Muscle layer of colon (tissue), 2 donors: ENCODE measurements around the gene TMEM150A.
"Not testable (repeated sequence)": the region's sequence is repeated elsewhere in the genome, so short reads cannot be mapped to it uniquely, and the experiment has no call there.

Source experiments
- H3K27ac ChIP-seq: one replicate; pipeline ENCODE4 v1.7.0; 2013; ENCODE audit warnings: low read depth, mild to moderate bottlenecking, low read length, moderate library complexity
- H3K27me3 ChIP-seq, 2 donors: one replicate each; pipeline ENCODE4 v1.7.0; 2013; ENCODE audit warnings: low read length in 2 of 2, mild to moderate bottlenecking in 2 of 2; ENCODE audit not compliant: insufficient read depth in 2 of 2, control insufficient read depth in 1 of 2
- H3K36me3 ChIP-seq: one replicate; pipeline ENCODE4 v1.7.0; 2013; ENCODE audit warnings: mild to moderate bottlenecking, low read length; ENCODE audit not compliant: insufficient read depth
- H3K4me1 ChIP-seq: one replicate; pipeline ENCODE4 v1.7.0; 2013; ENCODE audit warnings: mild to moderate bottlenecking, low read length; ENCODE audit not compliant: insufficient read depth
- H3K4me3 ChIP-seq, 2 donors: one replicate each; pipeline ENCODE4 v1.7.0; 2013; ENCODE audit warnings: low read length in 2 of 2, low read depth in 1 of 2, mild to moderate bottlenecking in 1 of 2, moderate library complexity in 1 of 2
- H3K9ac ChIP-seq: one replicate; pipeline ENCODE4 v1.7.0; 2013; ENCODE audit warnings: low read length
- H3K9me3 ChIP-seq: one replicate; pipeline ENCODE4 v1.7.0; 2013; ENCODE audit warnings: mild to moderate bottlenecking, low read length
- donor health status: abdominal sarcoma.
- donor health status: Adenocarcinoma of cecum.

TMEM150A gene

DNA sequence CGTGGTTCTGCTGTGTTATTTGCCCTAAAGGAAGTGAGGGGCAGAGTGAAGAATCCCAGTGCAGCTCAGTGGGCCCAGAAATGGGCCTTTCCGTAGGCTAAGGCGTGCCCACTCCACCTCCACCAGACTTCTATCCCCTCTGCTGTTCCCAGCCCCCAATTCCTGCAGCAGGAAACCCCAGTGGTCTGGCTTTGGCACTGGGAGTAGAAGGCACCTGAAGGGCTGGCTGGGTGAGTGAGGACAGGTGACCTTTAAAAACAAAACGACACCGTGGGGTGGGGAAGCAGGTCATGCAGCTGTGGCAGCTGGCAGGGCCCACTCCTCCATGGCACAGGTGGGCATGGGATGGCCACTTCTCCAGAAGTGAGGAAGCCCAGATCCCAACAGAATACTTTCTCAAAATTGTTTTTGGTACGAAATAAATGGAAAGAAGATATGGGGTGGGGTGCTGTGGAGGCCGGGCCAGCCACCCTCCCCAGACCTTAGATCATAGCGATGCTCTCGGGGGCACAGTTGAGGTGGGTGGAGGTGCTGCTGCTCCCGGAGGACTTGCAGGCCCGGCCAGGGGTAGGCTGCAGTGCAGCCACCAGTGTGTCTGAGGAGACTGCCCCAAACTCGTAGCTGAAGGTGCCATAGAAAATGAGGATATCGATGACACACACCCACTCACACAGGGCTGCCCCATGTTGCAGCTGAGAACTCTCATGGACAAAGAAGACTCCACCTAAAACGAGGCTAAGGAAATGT is 3.7 kb downstream of the TMEM150A start:
- Histone ChIP-seq H3K36me3 (peaks cover 38% of the 10 kb centered on the region), H3K9ac (no peak overlapping the region), H3K27ac (no peak overlapping the region), H3K9me3 (no peaks in the 10 kb centered on the region), H3K4me1 (peaks cover 38% of the 10 kb centered on the region), H3K27me3 (no peaks in the 10 kb centered on the region), H3K4me3 (no peak overlapping the region)

DNA sequence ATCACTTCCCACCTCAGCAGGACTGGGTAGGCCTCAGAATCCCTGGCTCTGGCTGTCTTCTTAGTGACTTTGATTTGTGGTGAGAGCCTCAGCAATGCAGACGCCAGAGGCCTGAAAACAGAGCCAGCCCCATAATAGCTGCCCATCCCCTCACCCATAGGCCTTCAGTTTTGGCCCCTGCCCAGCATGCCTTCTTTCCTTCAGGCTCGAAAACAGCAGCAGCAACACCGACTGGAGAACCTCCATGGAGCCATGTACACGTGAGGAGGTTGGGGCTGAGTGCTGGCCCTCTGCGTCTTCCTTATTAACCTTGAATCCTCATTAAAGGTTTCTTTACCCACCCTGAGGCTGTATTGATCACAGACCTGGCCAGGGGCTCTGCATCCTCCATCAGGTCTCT is 5.3 kb downstream of the TMEM150A start:
- Histone ChIP-seq H3K27ac (no peak overlapping the region), H3K9me3 (no peaks in the 10 kb centered on the region), H3K4me3 (no peak overlapping the region), H3K9ac (peak overlapping the region; percentile 20), H3K27me3 (no peaks in the 10 kb centered on the region), H3K4me1 (peaks cover 37% of the 10 kb centered on the region), H3K36me3 (peaks cover 38% of the 10 kb centered on the region)

DNA sequence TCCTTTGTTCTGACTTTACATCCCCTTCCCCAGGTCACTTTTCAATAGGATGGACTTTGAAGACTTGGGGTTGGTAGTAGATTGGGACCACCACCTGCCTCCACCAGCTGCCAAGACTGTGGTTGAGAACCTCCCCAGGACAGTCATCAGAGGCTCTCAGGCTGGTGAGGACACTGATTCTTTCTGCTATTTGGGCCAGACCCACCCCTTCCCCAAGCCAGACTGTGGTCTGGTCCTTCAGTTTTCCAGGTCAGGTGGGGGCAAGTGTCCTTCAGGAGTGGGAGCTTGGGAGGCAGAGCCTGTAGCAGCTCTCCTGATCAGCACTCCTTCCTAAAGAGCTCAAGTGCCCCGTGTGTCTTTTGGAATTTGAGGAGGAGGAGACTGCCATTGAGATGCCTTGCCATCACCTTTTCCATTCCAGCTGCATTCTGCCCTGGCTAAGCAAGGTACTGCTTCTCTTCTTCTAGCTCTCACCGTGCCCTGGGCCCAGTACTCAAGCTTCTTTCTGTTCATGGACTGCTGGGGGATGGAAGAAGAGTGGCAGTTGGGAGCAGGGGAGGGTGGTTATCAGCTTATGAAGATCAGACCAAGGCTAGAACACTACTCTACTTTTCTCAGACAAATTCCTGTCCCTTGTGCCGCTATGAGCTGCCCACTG is 5.9 kb downstream of the TMEM150A start:
- Histone ChIP-seq H3K9ac (peak overlapping the region; percentile 96), H3K4me3 (peak overlapping the region; percentile 75 to 97), H3K27me3 (no peaks in the 10 kb centered on the region), H3K36me3 (peaks cover 38% of the 10 kb centered on the region), H3K9me3 (no peaks in the 10 kb centered on the region), H3K4me1 (peaks cover 36% of the 10 kb centered on the region), H3K27ac (peak overlapping the region; percentile 96)

DNA sequence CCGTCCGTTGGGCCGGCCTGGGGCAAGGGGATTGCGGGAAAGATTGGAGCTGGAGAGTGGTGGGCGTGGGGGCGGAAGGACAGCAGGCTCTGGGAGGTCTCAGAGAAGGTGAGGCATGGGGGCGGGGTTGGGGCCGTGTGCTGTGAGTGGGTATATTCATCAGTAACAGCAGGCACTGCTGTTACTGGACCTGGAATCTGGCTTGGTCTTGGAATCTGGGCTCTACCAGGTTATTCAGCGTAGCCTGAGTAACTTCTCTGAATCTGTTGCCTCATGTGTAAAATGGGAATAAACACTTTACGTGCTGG is 6.5 kb downstream of the TMEM150A start:
- Histone ChIP-seq H3K36me3 (peaks cover 38% of the 10 kb centered on the region), H3K27me3 (no peaks in the 10 kb centered on the region), H3K4me3 (peak overlapping the region; percentile 75 to 97), H3K4me1 (peaks cover 36% of the 10 kb centered on the region), H3K9ac (peak overlapping the region; percentile 96), H3K9me3 (no peaks in the 10 kb centered on the region), H3K27ac (peak overlapping the region; percentile 96)

DNA sequence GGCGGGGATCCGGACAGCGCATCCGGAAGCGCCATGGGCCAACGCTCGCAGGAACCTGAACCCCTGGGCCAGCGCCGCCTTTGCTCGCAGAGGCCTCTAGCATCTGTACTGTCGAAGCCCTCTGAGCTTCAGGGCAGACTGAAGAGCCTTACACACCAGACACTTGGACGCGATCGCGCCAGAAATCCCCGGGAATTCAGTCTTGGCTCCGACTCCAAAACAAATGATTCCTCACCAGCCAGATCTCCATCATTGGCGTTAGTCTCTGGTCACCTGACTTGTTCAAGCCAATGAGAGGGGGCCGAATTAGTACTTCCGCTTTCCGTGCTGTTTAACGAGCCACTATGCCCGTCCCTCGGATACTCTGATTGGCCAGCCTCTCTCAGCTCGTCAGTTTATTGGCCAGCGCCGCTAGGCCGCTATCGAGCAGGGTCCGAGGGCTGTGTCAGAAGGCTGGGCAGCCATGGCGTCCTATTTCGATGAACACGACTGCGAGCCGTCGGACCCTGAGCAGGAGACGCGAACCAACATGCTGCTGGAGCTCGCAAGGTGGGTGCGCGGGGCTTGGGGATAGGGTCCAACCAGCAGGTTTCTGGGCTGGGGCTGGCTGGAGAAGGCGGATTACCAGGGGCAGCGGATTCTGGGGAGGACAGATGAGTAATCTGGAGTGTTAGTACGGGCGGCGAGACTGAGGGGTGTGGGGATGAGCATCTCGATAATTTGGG is 7.0 kb downstream of the TMEM150A start, which contains the start of gene RNF181:
TSS of gene RNF181 (plus strand) at position 445 of the 725 bp plus-strand sequence. CDS start at position 464, 19 bp downstream.
- Histone ChIP-seq H3K27me3 (no peaks in the 10 kb centered on the region), H3K4me1 (peaks cover 40% of the 10 kb centered on the region), H3K9me3 (no peaks in the 10 kb centered on the region), H3K36me3 (peaks cover 34% of the 10 kb centered on the region), H3K4me3 (peak within 1 kb of the TSS; percentile 75 to 97), H3K9ac (peak within 1 kb of the TSS; percentile 96), H3K27ac (peak within 1 kb of the TSS; percentile 96)

DNA sequence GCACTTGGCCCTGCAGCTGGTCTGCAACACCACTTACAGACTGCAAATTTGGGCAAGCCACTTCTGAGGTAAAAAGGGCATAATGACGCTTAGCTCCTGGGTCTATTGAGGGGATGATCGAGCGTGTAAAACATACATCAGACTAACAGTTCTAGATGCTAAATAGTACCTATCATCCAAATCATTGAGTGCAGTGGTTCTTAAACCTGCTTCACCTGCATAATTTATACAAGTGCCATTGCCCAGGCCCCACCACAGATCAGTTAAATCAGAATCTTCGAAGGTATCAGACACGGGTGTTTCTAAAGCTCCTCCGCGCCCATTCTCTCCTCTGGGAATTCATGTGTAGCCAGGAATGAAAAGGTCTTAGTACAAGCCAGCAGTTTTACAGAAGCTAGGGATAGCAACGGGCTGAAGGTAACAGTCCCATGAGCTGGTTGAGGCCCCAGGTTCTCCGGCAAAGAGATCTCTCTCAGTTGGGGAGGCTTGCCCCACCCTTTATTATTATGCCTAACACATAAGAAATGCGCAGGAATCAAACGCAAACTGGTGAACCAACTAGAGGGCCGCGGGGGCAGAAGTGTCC is 7.7 kb downstream of the TMEM150A start:
- Histone ChIP-seq H3K9ac (peak overlapping the region; percentile 88), H3K9me3 (no peaks in the 10 kb centered on the region), H3K27me3 (no peaks in the 10 kb centered on the region), H3K36me3 (peaks cover 27% of the 10 kb centered on the region), H3K4me1 (peaks cover 45% of the 10 kb centered on the region), H3K27ac (peak overlapping the region; percentile 59), H3K4me3 (peak overlapping the region; percentile 26 to 97)

DNA sequence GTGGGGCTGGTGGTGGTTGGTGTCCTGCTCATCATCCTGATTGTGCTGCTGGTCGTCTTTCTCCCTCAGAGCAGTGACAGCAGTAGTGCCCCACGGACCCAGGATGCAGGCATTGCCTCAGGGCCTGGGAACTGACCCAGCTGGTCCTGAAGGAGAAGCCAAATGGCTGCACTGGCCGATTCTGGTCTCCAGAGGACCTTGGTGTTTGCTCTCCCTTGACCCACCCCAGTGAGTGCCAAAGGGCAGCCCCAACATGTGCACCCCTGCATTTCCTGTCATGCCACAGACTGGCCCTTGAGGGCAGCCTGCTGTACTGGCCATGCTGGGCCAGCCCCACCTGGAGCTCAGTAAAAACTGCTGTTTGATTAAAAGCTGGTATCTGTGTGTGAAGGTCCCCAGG is 9.5 kb downstream of the TMEM150A start:
- no peak overlapping the region for H3K9ac ChIP-seq
- H3K27ac ChIP-seq = no peak overlapping the region
- peaks cover 62% of the 10 kb centered on the region for H3K4me1 ChIP-seq
- H3K27me3 ChIP-seq = no peaks in the 10 kb centered on the region
- H3K4me3 ChIP-seq = no peak overlapping the region
- no peaks in the 10 kb centered on the region for H3K9me3 ChIP-seq
- peaks cover 21% of the 10 kb centered on the region for H3K36me3 ChIP-seq

DNA sequence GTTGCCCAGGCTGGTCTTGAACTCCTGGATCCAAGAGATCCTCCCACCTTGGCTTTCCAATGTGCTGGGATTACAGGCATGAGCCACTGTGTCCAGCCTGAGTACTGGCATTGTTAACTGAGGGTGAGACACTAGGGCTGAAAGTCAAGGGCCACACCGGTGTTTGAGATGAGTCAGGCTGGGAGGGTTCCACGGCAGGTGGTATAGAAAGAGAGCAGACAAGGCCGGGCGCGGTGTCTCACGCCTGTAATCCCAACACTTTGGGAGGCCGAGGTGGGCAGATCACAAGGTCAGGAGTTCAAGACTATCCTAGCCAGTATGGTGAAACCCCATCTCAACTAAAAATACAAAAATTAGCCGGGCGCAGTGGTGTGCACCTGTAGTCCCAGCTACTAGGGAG is 10.2 kb downstream of the TMEM150A start:
- peaks cover 60% of the 10 kb centered on the region for H3K4me1 ChIP-seq
- not testable (repeated sequence) for H3K4me3 ChIP-seq, H3K9me3 ChIP-seq, H3K9ac ChIP-seq, H3K27ac ChIP-seq, H3K27me3 ChIP-seq
- peaks cover 15% of the 10 kb centered on the region for H3K36me3 ChIP-seq

DNA sequence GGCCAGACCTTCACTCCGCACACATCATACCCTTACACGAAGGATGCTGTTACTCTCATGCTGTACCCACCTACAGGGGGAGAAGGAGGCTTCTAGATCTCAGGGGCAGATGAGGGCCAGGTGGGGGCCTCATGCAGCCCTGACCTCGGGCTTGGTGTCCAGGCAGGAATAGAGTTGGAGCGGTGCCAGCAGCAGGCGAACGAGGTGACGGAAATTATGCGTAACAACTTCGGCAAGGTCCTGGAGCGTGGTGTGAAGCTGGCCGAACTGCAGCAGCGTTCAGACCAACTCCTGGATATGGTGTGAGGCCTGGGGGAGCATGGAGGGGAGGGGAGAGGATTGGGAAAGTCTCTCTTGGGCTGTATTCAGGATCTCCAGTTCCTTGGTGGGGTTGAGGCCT is 10.9 kb downstream of the TMEM150A start:
- Histone ChIP-seq H3K9ac (no peak overlapping the region), H3K4me3 (no peak overlapping the region), H3K36me3 (peaks cover 8% of the 10 kb centered on the region), H3K27ac (no peak overlapping the region), H3K27me3 (no peaks in the 10 kb centered on the region), H3K9me3 (no peaks in the 10 kb centered on the region), H3K4me1 (peaks cover 53% of the 10 kb centered on the region)

DNA sequence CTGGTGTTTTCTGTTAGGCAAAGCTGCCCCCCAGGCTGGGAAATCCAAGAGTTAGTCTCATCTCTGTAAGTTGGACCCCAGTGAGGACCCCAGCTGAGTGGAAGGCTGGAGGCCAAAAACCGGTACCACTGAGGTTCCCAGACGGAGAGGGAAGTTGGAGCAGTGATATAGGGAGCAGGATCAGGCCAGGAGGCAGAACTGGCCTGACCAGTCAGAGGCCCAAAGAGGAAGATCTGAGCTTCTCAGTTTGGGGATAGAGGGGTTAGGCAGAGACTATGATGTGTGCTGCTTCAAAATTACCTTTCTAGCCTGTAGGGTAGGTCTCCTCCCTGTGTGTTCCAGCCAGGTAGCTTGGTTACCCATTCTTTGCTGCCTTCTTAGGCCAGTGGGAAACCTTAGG is 11.5 kb downstream of the TMEM150A start:
- peak overlapping the region; percentile 74 for H3K27ac ChIP-seq
- H3K36me3 ChIP-seq = peaks cover 7% of the 10 kb centered on the region
- H3K9ac ChIP-seq = no peak overlapping the region
- H3K9me3 ChIP-seq = no peaks in the 10 kb centered on the region
- H3K4me3 ChIP-seq = peak overlapping the region in 1 of 2 donors; percentile 16
- peaks cover 50% of the 10 kb centered on the region for H3K4me1 ChIP-seq
- no peaks in the 10 kb centered on the region for H3K27me3 ChIP-seq
